PFSK-1 (cell line): Measurements from ENCODE around the gene FAM241A.

Source experiments
- FOXP2 ChIP-seq: optimal IDR thresholded peaks from 2 replicates; pipeline ENCODE3; 2011; ENCODE audit warnings: borderline replicate concordance, control low read depth, inconsistent platforms; ENCODE audit not compliant: insufficient read depth; ENCODE audit errors: extremely low read length, extremely low read depth
- POLR2AphosphoS5 ChIP-seq: IDR thresholded peaks from 2 replicates; pipeline ENCODE4 v1.6.1; 2012; ENCODE audit warnings: low read depth, mild to moderate bottlenecking, control low read depth, low read length, moderate library complexity
- REST ChIP-seq, 2 experiments: IDR thresholded peaks; 2 replicates each; pipeline versions ENCODE4 v1.6.1 to v1.8.0; 2011 to 2012; ENCODE audit warnings: low read depth in 2 of 2, low read length in 2 of 2, control low read depth in 1 of 2, inconsistent platforms in 1 of 2, mild to moderate bottlenecking in 1 of 2, moderate library complexity in 1 of 2; ENCODE audit not compliant: insufficient read depth in 1 of 2
- SIN3A ChIP-seq: IDR thresholded peaks from 2 replicates; pipeline ENCODE4 v1.6.1; 2012; ENCODE audit warnings: mild to moderate bottlenecking, low read length, moderate library complexity, borderline replicate concordance; ENCODE audit not compliant: insufficient read depth
- TAF1 ChIP-seq: IDR thresholded peaks from 2 replicates; pipeline ENCODE4 v1.6.1; 2012; ENCODE audit warnings: low read length, control low read depth, borderline replicate concordance; ENCODE audit not compliant: insufficient read depth

- no peak for TF ChIP-seq FOXP2
- no peak for TF ChIP-seq SIN3A
- TF ChIP-seq POLR2AphosphoS5, result no peak
- no peak for TF ChIP-seq TAF1
- TF ChIP-seq REST (IDR thresholded peaks at IDR 0.05; ENCODE audit: insufficient read depth in 1 of 2, low read depth in 2 of 2, low read length in 2 of 2), result no peak
These were observed 30.6 kb downstream of the FAM241A start for GRCh38 chr4:112175840-112176239.
